ENCODE results near the gene ITGA6.

The ITGA6 gene

GRCh38 chr2:172397148-172397834 is 30.1 kb upstream of the ITGA6 start:
- H3K36me3 ChIP-seq (ENCODE audit: insufficient read depth, low read length), result no peaks in the 10 kb centered on the region
- DNase-seq (ENCODE audit: low read depth, low spot score), result no peak
- H3K27ac ChIP-seq, result peak overlapping the region; percentile 32; the same call in 1 of the 2 replicates
- no peak overlapping the region for H3K9ac ChIP-seq (ENCODE audit: insufficient read length)
- TF ChIP-seq POLR2AphosphoS5 (IDR thresholded peaks at IDR 0.05; ENCODE audit: borderline replicate concordance, low read depth, low read length), result no peak
- TF ChIP-seq FOXP2 (optimal IDR thresholded peaks at IDR 0.05; ENCODE audit: control extremely low read depth, extremely low read length, insufficient read depth), result no peak
- no peak for TF ChIP-seq EZH2 (IDR thresholded peaks at IDR 0.05)
- H3K4me3 ChIP-seq, result peak overlapping the region; percentile 5; the same call in 1 of the 2 replicates
- no peaks in the 10 kb centered on the region for H3K9me3 ChIP-seq (ENCODE audit: low read depth, low read length)

- Histone ChIP-seq H3K9ac (ENCODE audit: insufficient read length) (no peak overlapping the region), H3K4me3 (no peak overlapping the region), H3K9me3 (ENCODE audit: low read depth, low read length) (no peaks in the 10 kb centered on the region), H3K27ac (no peak overlapping the region), H3K36me3 (ENCODE audit: insufficient read depth, low read length) (no peaks in the 10 kb centered on the region)
- DNase-seq (ENCODE audit: low read depth, low spot score), result no peak
- TF ChIP-seq EZH2 (IDR thresholded peaks at IDR 0.05) (no peak), FOXP2 (optimal IDR thresholded peaks at IDR 0.05; ENCODE audit: control extremely low read depth, extremely low read length, insufficient read depth) (no peak), POLR2AphosphoS5 (IDR thresholded peaks at IDR 0.05; ENCODE audit: borderline replicate concordance, low read depth, low read length) (no peak)
Observed at GRCh38 chr2:172398440-172398839, 28.9 kb upstream of the ITGA6 start.

GRCh38 chr2:172399765-172400164 is 27.6 kb upstream of the ITGA6 start:
- no peak overlapping the region for H3K27ac ChIP-seq
- no peak for TF ChIP-seq POLR2AphosphoS5 (IDR thresholded peaks at IDR 0.05; ENCODE audit: borderline replicate concordance, low read depth, low read length)
- TF ChIP-seq FOXP2 (optimal IDR thresholded peaks at IDR 0.05; ENCODE audit: control extremely low read depth, extremely low read length, insufficient read depth), result no peak
- no peak for TF ChIP-seq EZH2 (IDR thresholded peaks at IDR 0.05)
- no peak for DNase-seq (ENCODE audit: low read depth, low spot score)
- no peaks in the 10 kb centered on the region for H3K36me3 ChIP-seq (ENCODE audit: insufficient read depth, low read length)
- H3K9me3 ChIP-seq (ENCODE audit: low read depth, low read length), result no peaks in the 10 kb centered on the region
- no peak overlapping the region for H3K4me3 ChIP-seq
- H3K9ac ChIP-seq (ENCODE audit: insufficient read length), result no peak overlapping the region

GRCh38 chr2:172402198-172402597 is 25.2 kb upstream of the ITGA6 start:
- H3K9me3 ChIP-seq (ENCODE audit: low read depth, low read length), result no peaks in the 10 kb centered on the region
- TF ChIP-seq POLR2AphosphoS5 (IDR thresholded peaks at IDR 0.05; ENCODE audit: borderline replicate concordance, low read depth, low read length) (no peak), EZH2 (IDR thresholded peaks at IDR 0.05) (no peak), FOXP2 (optimal IDR thresholded peaks at IDR 0.05; ENCODE audit: control extremely low read depth, extremely low read length, insufficient read depth) (no peak)
- H3K4me3 ChIP-seq, result no peak overlapping the region
- H3K27ac ChIP-seq, result no peak overlapping the region
- H3K9ac ChIP-seq (ENCODE audit: insufficient read length), result no peak overlapping the region
- H3K36me3 ChIP-seq (ENCODE audit: insufficient read depth, low read length), result no peaks in the 10 kb centered on the region
- DNase-seq (ENCODE audit: low read depth, low spot score), result no peak

- H3K27ac ChIP-seq, result no peak overlapping the region
- DNase-seq (ENCODE audit: low read depth, low spot score), result no peak
- no peak overlapping the region for H3K4me3 ChIP-seq
- TF ChIP-seq POLR2AphosphoS5 (IDR thresholded peaks at IDR 0.05; ENCODE audit: borderline replicate concordance, low read depth, low read length) (no peak), FOXP2 (optimal IDR thresholded peaks at IDR 0.05; ENCODE audit: control extremely low read depth, extremely low read length, insufficient read depth) (no peak), EZH2 (IDR thresholded peaks at IDR 0.05) (no peak)
- no peaks in the 10 kb centered on the region for H3K9me3 ChIP-seq (ENCODE audit: low read depth, low read length)
- H3K36me3 ChIP-seq (ENCODE audit: insufficient read depth, low read length), result no peaks in the 10 kb centered on the region
- no peak overlapping the region for H3K9ac ChIP-seq (ENCODE audit: insufficient read length)
Observed at GRCh38 chr2:172403402-172403801, 24.0 kb upstream of the ITGA6 start.

GRCh38 chr2:172403881-172404468 is 23.4 kb upstream of the ITGA6 start:
- DNase-seq (ENCODE audit: low read depth, low spot score), result no peak
- no peak overlapping the region; the same call in 1 of the 2 replicates for H3K27ac ChIP-seq
- TF ChIP-seq POLR2AphosphoS5 (IDR thresholded peaks at IDR 0.05; ENCODE audit: borderline replicate concordance, low read depth, low read length) (no peak), EZH2 (IDR thresholded peaks at IDR 0.05) (no peak), FOXP2 (optimal IDR thresholded peaks at IDR 0.05; ENCODE audit: control extremely low read depth, extremely low read length, insufficient read depth) (no peak)
- no peaks in the 10 kb centered on the region for H3K9me3 ChIP-seq (ENCODE audit: low read depth, low read length)
- H3K36me3 ChIP-seq (ENCODE audit: insufficient read depth, low read length), result no peaks in the 10 kb centered on the region
- H3K4me3 ChIP-seq, result no peak overlapping the region
- H3K9ac ChIP-seq (ENCODE audit: insufficient read length), result no peak overlapping the region

- no peak for DNase-seq (ENCODE audit: low read depth, low spot score)
- no peak for TF ChIP-seq EZH2 (IDR thresholded peaks at IDR 0.05)
- no peak for TF ChIP-seq FOXP2 (optimal IDR thresholded peaks at IDR 0.05; ENCODE audit: control extremely low read depth, extremely low read length, insufficient read depth)
- no peak for TF ChIP-seq POLR2AphosphoS5 (IDR thresholded peaks at IDR 0.05; ENCODE audit: borderline replicate concordance, low read depth, low read length)
Observed at GRCh38 chr2:172404824-172405223, 22.6 kb upstream of the ITGA6 start.

GRCh38 chr2:172405673-172406072 is 21.7 kb upstream of the ITGA6 start:
- Histone ChIP-seq H3K9ac (ENCODE audit: insufficient read length) (no peak overlapping the region), H3K4me3 (no peak overlapping the region), H3K27ac (no peak overlapping the region), H3K36me3 (ENCODE audit: insufficient read depth, low read length) (no peaks in the 10 kb centered on the region), H3K9me3 (ENCODE audit: low read depth, low read length) (no peaks in the 10 kb centered on the region)
- TF ChIP-seq EZH2 (IDR thresholded peaks at IDR 0.05) (no peak), FOXP2 (optimal IDR thresholded peaks at IDR 0.05; ENCODE audit: control extremely low read depth, extremely low read length, insufficient read depth) (no peak), POLR2AphosphoS5 (IDR thresholded peaks at IDR 0.05; ENCODE audit: borderline replicate concordance, low read depth, low read length) (no peak)
- no peak for DNase-seq (ENCODE audit: low read depth, low spot score)

More at GRCh38 chr2:172404824-172405223, 22.6 kb upstream of the ITGA6 start:
- Histone ChIP-seq H3K36me3 (ENCODE audit: insufficient read depth, low read length) (no peaks in the 10 kb centered on the region), H3K4me3 (no peak overlapping the region; the same call in 1 of the 2 replicates), H3K9me3 (ENCODE audit: low read depth, low read length) (no peaks in the 10 kb centered on the region), H3K9ac (ENCODE audit: insufficient read length) (no peak overlapping the region), H3K27ac (peak overlapping the region; percentile 33; the same call in 1 of the 2 replicates)

Measured in SK-N-MC (cell line).